Spinal cord (tissue), 10 donors: Measurements from ENCODE around the gene VAV3. TPM values are rescaled to one million over a fixed set of nuclear protein-coding genes. Genes with fewer than 3 reads are reported as not detected.
A peak's percentile ranks its signal among the peaks of the same experiment; 100 is the strongest.

Experiments used
- DNase-seq, 6 donors: peaks; one replicate each; pipeline versions ENCODE4 v3.0.0 to v3.0.0-alpha.2; 2013 to 2015; ENCODE audit warnings: low spot score in 6 of 6, low read depth in 4 of 6
- H3K27ac ChIP-seq: one replicate; pipeline ENCODE4 v1.5.1; 2013; ENCODE audit warnings: low read depth, low read length, control low read depth
- H3K27me3 ChIP-seq: one replicate; pipeline ENCODE4 v1.6.1; 2013; ENCODE audit warnings: low read length; ENCODE audit not compliant: control insufficient read depth, insufficient read depth
- H3K36me3 ChIP-seq: one replicate; pipeline ENCODE4 v1.6.1; 2013; ENCODE audit warnings: low read length; ENCODE audit not compliant: control insufficient read depth, insufficient read depth
- H3K4me1 ChIP-seq: one replicate; pipeline ENCODE4 v1.6.1; 2013; ENCODE audit warnings: low read length; ENCODE audit not compliant: control insufficient read depth, insufficient read depth
- H3K4me3 ChIP-seq: one replicate; pipeline ENCODE4 v1.5.1; 2013; ENCODE audit warnings: low read depth, low read length, control low read depth
- H3K9me3 ChIP-seq: one replicate; pipeline ENCODE4 v1.6.1; 2013; ENCODE audit warnings: low read length; ENCODE audit not compliant: control insufficient read depth, insufficient read depth
- WGBS: methylation state at CpG from one replicate; pipeline ENCODE4 v1.1.5; 2013; ENCODE audit warnings: missing lambda C conversion rate; ENCODE audit not compliant: insufficient coverage; 5-methylcytosine and 5-hydroxymethylcytosine counted together
- polyA plus RNA-seq, 2 donors: library from polyadenylated mRNA; unstranded; fragments of 120-200 nt; gene quantifications; one replicate each; pipeline ENCODE4 v1.2.1, GENCODE V29; 2013; ENCODE audit not compliant: insufficient read length in 2 of 2
- total RNA-seq, 2 donors: library from RNA; depleted of rRNA in 1 of 2; stranded (reverse); fragments of 120-200 nt in 1 of 2; fragments of >200 nt in 1 of 2; gene quantifications; one replicate each; pipeline versions ENCODE4 v1.2.3 to v1.2.4, GENCODE V29; 2013 to 2014
- donor health status: healthy.

The VAV3 gene
- total and polyA plus RNA-seq, 4 donors = 6.1 to 13.6 (median 9.2) TPM

DNA sequence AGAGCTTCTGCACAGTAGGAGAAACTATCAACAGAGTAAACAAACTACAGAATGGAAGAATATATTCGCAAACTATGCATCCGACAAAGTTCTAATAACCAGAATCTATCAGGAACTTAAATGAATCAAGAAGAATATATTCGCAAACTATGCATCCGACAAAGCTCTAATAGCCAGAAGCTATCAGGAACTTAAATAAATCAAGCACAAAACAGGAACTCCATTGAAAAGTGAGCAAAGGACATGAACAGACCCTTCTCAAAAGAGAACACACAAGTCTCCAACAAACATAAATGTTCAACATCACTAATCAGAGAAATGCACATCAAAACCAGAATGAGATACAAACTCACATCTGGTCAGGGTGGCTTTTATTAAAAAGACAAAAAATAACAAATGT lies 126.9 kb downstream of the VAV3 start:
- no peaks in the 10 kb centered on the region for H3K9me3 ChIP-seq
- no peak for DNase-seq
- 100% methylated on average over 2 of the region's 4 CpGs for WGBS
- H3K27ac ChIP-seq = no peak overlapping the region
- H3K27me3 ChIP-seq = no peaks in the 10 kb centered on the region
- H3K36me3 ChIP-seq = no peaks in the 10 kb centered on the region
- H3K4me3 ChIP-seq = no peak overlapping the region
- H3K4me1 ChIP-seq = no peaks in the 10 kb centered on the region

DNA sequence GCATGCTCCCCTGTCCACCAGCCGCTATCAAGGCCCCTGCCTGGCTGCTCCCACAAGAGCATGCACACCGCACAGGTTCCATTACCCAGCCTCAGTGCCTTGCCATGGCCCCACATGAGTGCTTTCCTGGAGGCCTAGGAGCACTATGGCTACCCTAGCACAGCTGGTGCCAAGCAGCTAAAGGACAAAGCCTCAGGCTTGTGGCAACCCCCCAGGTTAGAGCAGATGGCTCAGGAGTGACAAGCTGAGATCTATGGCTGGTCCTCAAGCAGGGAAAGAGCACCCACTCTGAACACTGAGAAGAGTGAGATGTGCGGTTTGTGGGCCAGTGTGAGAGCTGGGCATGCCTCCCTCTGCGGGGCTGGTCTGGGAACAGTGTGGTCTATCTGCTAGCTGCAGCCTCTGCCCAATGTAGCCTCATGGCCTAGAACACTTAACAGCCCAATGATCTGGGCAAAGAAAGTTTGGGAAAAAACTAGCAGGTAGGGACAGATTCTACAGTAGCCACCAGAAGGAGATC lies 129.8 kb downstream of the VAV3 start:
- Histone ChIP-seq H3K36me3 (no peaks in the 10 kb centered on the region), H3K4me3 (no peak overlapping the region), H3K4me1 (no peaks in the 10 kb centered on the region), H3K27me3 (no peaks in the 10 kb centered on the region), H3K27ac (no peak overlapping the region), H3K9me3 (no peaks in the 10 kb centered on the region)
- no peak for DNase-seq
- WGBS = 93% methylated on average over 3 of the region's 4 CpGs

DNA sequence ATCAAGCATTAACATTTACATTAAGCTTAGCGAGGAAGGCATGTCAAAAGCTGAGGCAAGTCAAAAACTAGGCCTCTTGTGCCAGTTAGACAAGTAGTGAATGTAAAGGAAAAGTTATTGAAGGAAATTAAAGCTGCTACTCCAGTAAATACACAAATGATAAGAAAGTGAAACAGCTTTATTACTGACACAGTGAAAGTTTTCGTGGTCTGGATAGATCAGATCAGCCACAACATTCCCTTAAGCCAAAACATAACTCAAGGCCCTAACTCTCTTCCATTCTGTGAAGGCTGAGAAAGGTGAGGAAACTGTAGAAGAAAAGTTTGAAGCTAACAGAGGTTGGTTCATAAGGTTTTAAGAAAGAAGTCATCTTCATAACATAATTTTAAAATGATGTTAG lies 131.9 kb downstream of the VAV3 start:
- no peaks in the 10 kb centered on the region for H3K9me3 ChIP-seq
- H3K27ac ChIP-seq = no peak overlapping the region
- no CpG with 5 or more reads among the region's 2 CpGs for WGBS
- H3K36me3 ChIP-seq = no peaks in the 10 kb centered on the region
- H3K4me3 ChIP-seq = no peak overlapping the region
- no peaks in the 10 kb centered on the region for H3K27me3 ChIP-seq
- no peak for DNase-seq
- no peaks in the 10 kb centered on the region for H3K4me1 ChIP-seq

DNA sequence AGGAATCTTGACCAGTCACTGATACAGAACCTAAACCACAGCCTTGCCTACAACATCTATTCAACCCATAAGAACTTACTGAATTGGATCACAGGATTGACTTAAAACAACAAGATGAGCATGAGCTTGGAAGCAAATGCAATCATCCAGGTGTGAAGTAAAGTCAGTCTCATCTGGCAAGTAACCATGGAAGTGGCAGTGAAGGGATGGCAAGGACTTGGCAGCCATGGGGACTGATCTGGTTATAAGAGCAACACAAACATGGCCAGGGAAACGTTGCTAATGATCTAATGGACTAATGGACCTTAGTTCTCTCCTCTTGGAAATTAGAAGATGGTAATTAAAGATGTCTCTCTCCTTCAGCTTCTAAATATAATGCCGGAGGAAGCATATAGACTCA lies 133.1 kb downstream of the VAV3 start:
- H3K4me1 ChIP-seq = no peaks in the 10 kb centered on the region
- no peaks in the 10 kb centered on the region for H3K36me3 ChIP-seq
- no peak for DNase-seq
- H3K4me3 ChIP-seq = no peak overlapping the region
- no CpG with 5 or more reads among the region's 2 CpGs for WGBS
- no peaks in the 10 kb centered on the region for H3K9me3 ChIP-seq
- no peaks in the 10 kb centered on the region for H3K27me3 ChIP-seq
- no peak overlapping the region for H3K27ac ChIP-seq

DNA sequence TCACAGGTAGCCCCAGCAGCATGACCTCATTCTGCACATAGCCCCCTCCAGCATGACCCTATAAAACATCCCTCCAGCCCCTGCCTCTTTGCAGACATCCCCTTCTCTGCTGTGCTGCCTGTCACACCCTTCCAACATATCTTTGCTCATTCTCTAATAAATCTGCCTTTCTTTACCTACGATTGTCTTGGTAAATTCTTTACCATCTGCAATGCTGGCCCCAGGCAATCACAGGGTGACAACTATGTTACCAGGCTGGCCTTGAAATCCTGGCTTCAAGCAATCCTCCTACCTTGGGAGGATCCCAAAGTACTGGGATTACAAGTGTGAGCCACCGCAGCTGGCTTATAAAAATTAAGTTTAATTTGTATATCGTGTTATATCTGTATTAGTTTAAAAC lies 134.5 kb downstream of the VAV3 start:
- Histone ChIP-seq H3K27ac (no peak overlapping the region), H3K36me3 (no peaks in the 10 kb centered on the region), H3K9me3 (no peaks in the 10 kb centered on the region), H3K4me3 (no peak overlapping the region), H3K4me1 (no peaks in the 10 kb centered on the region), H3K27me3 (no peaks in the 10 kb centered on the region)
- 92% methylated on average over 1 of the region's 3 CpGs for WGBS
- DNase-seq = no peak

DNA sequence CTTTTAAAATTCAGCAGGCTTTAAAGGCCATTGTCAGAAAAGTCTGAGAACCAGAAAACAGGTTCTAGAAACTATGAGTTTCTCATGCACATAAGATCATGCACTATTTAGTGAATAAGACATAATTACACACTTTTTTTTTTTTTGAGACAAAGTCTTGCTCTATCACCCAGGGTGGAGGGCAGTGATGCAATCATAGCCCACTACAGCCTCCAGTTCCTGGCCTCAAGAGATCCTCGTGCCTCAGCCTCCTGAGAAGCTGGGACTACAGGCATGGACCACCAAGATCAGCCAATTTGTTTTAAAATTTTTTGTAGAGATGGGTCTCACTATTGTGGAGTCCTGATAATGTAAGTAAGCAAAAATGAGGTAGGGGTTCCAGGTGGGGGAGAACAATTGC lies 134.9 kb downstream of the VAV3 start:
- DNase-seq = no peak
- H3K27me3 ChIP-seq = no peaks in the 10 kb centered on the region
- no peak overlapping the region for H3K27ac ChIP-seq
- H3K36me3 ChIP-seq = no peaks in the 10 kb centered on the region
- H3K4me3 ChIP-seq = no peak overlapping the region
- no peaks in the 10 kb centered on the region for H3K9me3 ChIP-seq
- WGBS = 80% methylated on average over 1 of the region's 1 CpG
- H3K4me1 ChIP-seq = no peaks in the 10 kb centered on the region

DNA sequence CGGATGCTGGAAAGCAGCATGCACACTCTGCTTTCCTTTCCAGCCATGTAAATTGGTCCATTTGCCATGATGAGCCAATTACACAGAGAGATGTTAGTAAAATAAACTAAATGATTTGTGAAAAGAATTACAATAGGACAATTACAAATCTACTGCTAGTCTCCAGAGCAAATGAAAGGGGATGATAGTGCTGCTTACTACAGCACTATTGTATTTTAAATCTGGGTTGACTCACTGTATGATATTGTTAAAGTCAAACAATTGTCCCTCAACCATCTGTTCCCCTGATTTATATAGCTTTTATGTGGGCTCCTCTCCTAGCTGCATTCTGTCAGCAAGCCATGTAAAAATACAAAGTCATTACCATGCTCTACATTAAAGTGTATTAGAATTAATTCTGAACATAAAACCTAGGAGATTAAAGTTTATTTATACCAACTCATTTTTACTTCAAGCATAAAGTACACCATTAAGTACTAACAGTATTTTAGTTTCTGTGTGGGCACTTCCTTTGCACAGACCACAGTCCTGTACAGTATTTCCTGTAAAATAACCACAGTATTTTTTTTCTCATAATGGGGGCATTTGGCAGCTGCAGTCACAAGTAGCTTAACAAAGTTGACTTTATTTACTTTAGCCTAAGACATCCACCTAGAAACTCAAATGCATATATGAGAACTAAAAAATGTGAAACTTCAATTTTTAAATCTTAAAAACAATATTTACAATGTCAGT lies 135.8 kb downstream of the VAV3 start:
- peak in 4 of 6 donors; percentile 2 to 89 (median 16) for DNase-seq
- Histone ChIP-seq H3K4me1 (no peaks in the 10 kb centered on the region), H3K9me3 (no peaks in the 10 kb centered on the region), H3K27me3 (no peaks in the 10 kb centered on the region), H3K27ac (no peak overlapping the region), H3K4me3 (no peak overlapping the region), H3K36me3 (no peaks in the 10 kb centered on the region)
- WGBS = no CpG with 5 or more reads among the region's 1 CpG

DNA sequence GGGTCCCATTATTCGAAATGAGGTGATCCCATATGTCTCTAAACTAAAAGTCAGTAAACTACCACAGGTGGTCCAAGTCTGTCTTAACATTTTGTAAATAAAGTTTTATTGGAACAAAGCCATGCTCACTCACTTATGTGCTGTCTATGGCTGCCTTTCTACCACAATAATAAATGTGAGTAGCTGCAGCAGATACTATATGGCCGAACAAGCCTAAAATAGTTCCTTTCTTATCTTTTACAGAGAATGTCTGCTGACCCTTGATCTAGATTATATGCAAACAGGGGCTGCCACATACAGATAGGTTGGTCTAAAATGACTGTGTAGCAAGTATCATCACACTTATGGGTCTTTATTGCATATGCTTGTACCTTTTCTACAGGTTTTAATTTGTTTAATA lies 140.0 kb downstream of the VAV3 start:
- Histone ChIP-seq H3K27ac (no peak overlapping the region), H3K4me1 (no peaks in the 10 kb centered on the region), H3K4me3 (no peak overlapping the region), H3K9me3 (no peaks in the 10 kb centered on the region), H3K27me3 (no peaks in the 10 kb centered on the region), H3K36me3 (no peaks in the 10 kb centered on the region)
- no CpG with 5 or more reads among the region's 2 CpGs for WGBS
- DNase-seq = no peak

DNA sequence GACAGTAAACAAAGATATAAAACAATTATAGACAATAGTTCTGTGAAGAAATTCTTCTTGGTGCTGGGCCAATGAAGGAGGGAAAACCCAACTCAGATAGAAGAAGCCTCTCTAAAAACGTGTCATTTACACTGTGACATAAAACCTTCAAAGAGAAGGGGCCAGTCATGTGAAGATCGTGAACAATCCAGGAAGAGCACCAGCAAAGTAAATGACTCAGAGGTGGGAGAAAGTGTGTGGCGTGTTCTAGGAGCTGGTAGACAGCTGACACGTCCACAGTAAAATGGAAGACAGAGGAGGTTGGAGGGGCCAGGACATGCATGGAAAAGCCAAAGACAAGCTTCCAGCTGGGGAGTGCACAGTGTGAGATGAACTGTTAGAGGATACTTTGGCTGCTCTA lies 143.6 kb downstream of the VAV3 start:
- Histone ChIP-seq H3K4me3 (no peak overlapping the region), H3K36me3 (no peaks in the 10 kb centered on the region), H3K4me1 (no peaks in the 10 kb centered on the region), H3K27me3 (no peaks in the 10 kb centered on the region), H3K9me3 (no peaks in the 10 kb centered on the region), H3K27ac (no peak overlapping the region)
- WGBS = 91% methylated on average over 3 of the region's 4 CpGs
- no peak for DNase-seq

DNA sequence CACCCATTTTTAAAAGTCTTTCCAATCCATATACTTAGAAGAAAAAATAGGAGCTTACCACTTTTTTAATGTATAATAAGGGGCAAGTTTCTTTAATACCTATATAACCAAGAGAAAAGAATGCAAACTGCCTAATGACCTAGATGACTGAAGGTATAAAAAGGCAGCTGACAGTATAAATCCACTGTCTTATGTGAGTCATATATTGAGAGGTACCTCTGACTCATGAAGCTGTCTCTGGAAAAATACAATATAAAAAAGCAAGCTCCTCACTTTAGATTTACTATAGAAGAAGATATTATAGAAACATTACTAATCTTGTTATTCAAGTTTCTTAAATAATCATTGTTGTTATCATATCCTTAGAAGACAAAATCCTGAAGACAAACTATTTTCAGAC lies 144.2 kb downstream of the VAV3 start:
- H3K4me3 ChIP-seq = no peak overlapping the region
- no peak overlapping the region for H3K27ac ChIP-seq
- H3K4me1 ChIP-seq = no peaks in the 10 kb centered on the region
- no peaks in the 10 kb centered on the region for H3K9me3 ChIP-seq
- no peaks in the 10 kb centered on the region for H3K27me3 ChIP-seq
- DNase-seq = no peak
- no peaks in the 10 kb centered on the region for H3K36me3 ChIP-seq
